NT2/D1 (cell line): ENCODE results near the gene DENND1B.

Experiments used
- DNase-seq: peaks from one replicate; pipeline ENCODE4 v3.0.0-alpha.2; 2011; ENCODE audit warnings: low read depth, low spot score
- H3K27me3 ChIP-seq: 2 replicates; pipeline ENCODE4 v1.6.0; 2011; ENCODE audit warnings: mild to moderate bottlenecking; ENCODE audit not compliant: insufficient read length, insufficient read depth
- H3K36me3 ChIP-seq: 2 replicates; pipeline ENCODE4 v1.6.1; 2011; ENCODE audit warnings: mild to moderate bottlenecking, low read length, mixed read lengths; ENCODE audit not compliant: insufficient read depth, insufficient read length
- H3K4me1 ChIP-seq: 2 replicates; pipeline ENCODE4 v1.5.1; 2011; ENCODE audit not compliant: insufficient read depth, insufficient read length
- H3K4me3 ChIP-seq: 2 replicates; pipeline ENCODE4 v1.5.1; 2011; ENCODE audit warnings: low read depth; ENCODE audit not compliant: insufficient read length
- H3K9ac ChIP-seq: 2 replicates; pipeline ENCODE4 v1.6.0; 2011; ENCODE audit warnings: low read depth; ENCODE audit not compliant: insufficient read length
- H3K9me3 ChIP-seq: 2 replicates; pipeline ENCODE4 v1.5.1; 2011; ENCODE audit warnings: mild to moderate bottlenecking, low read length; ENCODE audit not compliant: insufficient read depth
- SUZ12 ChIP-seq: IDR thresholded peaks from 2 replicates; pipeline ENCODE4 v1.6.1; 2011; ENCODE audit not compliant: insufficient read length, insufficient read depth; ENCODE audit errors: extremely low read depth
- YY1 ChIP-seq: IDR thresholded peaks from 2 replicates; pipeline ENCODE4 v1.6.1; 2011; ENCODE audit not compliant: insufficient read length, insufficient read depth
- ZNF274 ChIP-seq: IDR thresholded peaks from 2 replicates; pipeline ENCODE4 v1.6.1; 2011; ENCODE audit warnings: mild to moderate bottlenecking, low read depth, low read length

DENND1B gene

DNA sequence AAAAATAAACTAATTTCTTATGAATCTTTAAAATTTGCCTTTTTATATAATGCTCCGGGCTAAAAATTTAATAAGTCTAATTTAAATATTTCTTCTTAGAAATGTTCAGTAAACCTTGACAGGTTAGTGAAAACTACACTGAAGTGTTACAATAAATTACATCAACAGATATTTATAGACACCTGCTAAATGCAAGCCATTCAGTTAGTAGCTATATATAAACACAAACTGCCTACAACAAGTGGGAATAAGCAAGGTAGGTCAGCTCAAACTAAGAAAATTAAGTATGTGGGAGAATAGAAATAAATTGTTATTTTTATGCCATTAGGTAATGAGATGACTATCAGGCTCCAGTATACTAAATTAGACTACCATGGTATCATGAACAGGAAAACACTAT lies 215.6 kb downstream of the DENND1B start:
- no peak for TF ChIP-seq ZNF274
- TF ChIP-seq SUZ12 = no peak
- no peak for TF ChIP-seq YY1
- H3K36me3 ChIP-seq = no peaks in the 10 kb centered on the region

DNA sequence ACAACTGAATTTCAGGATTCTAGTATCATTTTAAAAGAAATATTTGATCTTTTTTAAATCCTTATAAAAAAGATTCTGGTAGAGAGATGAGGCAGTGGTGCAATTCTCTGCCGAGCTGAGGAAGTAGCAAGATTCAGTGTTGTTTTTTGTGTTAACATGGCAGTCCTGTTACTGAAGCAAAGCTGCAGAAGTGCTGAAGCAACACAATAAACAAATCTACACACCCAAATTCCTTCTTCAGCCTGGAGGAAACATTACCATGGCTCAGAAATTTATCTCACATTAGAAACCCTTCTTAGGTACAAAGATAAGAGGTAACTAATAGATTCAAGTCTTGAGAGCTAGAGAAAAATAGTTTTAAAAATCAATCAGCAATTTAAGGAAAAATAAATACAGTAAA lies 216.0 kb downstream of the DENND1B start:
- H3K4me1 ChIP-seq = no peaks in the 10 kb centered on the region
- no peaks in the 10 kb centered on the region for H3K9me3 ChIP-seq
- H3K4me3 ChIP-seq = no peak overlapping the region
- H3K9ac ChIP-seq = no peak overlapping the region
- H3K27me3 ChIP-seq = no peaks in the 10 kb centered on the region
- H3K36me3 ChIP-seq = no peaks in the 10 kb centered on the region
- no peak for DNase-seq
- TF ChIP-seq ZNF274 (no peak), SUZ12 (no peak), YY1 (no peak)

More for the DNA sequence above, 215.6 kb downstream of the DENND1B start:
- H3K4me3 ChIP-seq = no peak overlapping the region
- H3K27me3 ChIP-seq = no peaks in the 10 kb centered on the region
- no peak for DNase-seq
- H3K9ac ChIP-seq = no peak overlapping the region
- H3K4me1 ChIP-seq = no peaks in the 10 kb centered on the region
- no peaks in the 10 kb centered on the region for H3K9me3 ChIP-seq

DNA sequence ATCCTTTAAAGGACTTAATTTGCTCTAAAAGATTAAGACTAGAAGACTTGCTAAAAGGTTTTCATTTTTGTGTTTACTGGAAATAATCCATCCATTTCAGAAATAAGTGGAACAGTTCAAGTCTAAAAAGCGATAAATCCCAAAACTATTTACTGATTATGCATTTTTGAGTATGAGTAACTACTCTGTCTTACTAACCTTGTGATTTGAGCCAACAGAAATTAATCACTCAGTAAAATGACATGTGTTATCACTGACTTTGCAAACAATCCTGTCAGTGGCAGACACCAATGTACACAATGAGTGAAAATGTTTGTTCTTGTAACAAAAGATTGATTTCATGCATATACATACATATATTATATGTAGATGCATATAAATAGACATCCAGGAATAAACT lies 218.0 kb downstream of the DENND1B start:
- no peak overlapping the region for H3K9ac ChIP-seq
- no peaks in the 10 kb centered on the region for H3K27me3 ChIP-seq
- H3K4me3 ChIP-seq = no peak overlapping the region
- no peak for DNase-seq
- H3K9me3 ChIP-seq = no peaks in the 10 kb centered on the region
- no peaks in the 10 kb centered on the region for H3K36me3 ChIP-seq
- H3K4me1 ChIP-seq = no peaks in the 10 kb centered on the region
- no peak for TF ChIP-seq YY1
- no peak for TF ChIP-seq ZNF274
- no peak for TF ChIP-seq SUZ12

DNA sequence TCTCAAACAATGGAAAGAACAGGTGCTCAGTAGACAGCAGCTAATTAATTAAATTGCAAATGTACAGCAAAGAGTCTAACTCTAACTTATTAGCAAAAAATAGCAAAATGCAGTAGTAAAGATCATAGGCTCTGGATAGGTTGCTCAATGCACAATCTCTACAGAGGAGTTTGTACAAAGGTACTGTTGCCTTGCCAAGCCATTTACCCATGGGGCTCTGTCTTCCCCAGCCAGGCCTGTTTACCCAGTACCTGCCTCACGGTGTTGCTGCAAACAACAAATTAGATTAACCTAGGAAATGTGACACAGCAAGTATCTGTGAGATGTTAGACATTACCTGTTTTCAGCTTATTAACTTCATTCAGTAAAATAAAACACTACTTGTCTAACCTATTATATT lies 222.0 kb downstream of the DENND1B start:
- no peaks in the 10 kb centered on the region for H3K27me3 ChIP-seq
- no peaks in the 10 kb centered on the region for H3K9me3 ChIP-seq
- no peaks in the 10 kb centered on the region for H3K4me1 ChIP-seq
- TF ChIP-seq SUZ12 (no peak), YY1 (no peak), ZNF274 (no peak)
- DNase-seq = no peak
- no peaks in the 10 kb centered on the region for H3K36me3 ChIP-seq
- no peak overlapping the region for H3K4me3 ChIP-seq
- H3K9ac ChIP-seq = no peak overlapping the region

DNA sequence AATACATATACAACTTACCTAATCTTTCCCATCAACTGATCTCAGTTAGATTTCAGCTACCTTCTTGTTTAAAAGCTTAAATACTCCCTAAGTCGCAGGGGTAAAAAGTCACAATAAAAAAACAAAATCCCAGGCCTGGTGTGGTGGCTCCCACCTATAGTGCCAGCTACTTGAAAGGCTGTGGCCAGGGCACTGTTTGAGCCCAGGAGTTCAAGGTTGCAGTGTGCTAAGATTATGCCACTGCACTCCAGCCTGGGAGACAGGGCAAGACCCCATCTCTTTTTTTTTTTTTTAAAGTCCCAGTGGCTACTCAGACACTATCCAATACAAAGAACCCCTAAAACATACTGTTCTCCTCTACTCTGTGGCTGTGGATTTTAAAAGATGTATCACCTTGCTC lies 228.3 kb downstream of the DENND1B start:
- DNase-seq = no peak
- no peaks in the 10 kb centered on the region for H3K4me1 ChIP-seq
- H3K9ac ChIP-seq = no peak overlapping the region
- no peak for TF ChIP-seq ZNF274
- TF ChIP-seq YY1 = no peak
- TF ChIP-seq SUZ12 = no peak
- H3K36me3 ChIP-seq = no peaks in the 10 kb centered on the region
- no peaks in the 10 kb centered on the region for H3K9me3 ChIP-seq
- no peaks in the 10 kb centered on the region for H3K27me3 ChIP-seq
- H3K4me3 ChIP-seq = no peak overlapping the region

- DNase-seq = no peak
- Histone ChIP-seq H3K27me3 (no peaks in the 10 kb centered on the region), H3K9ac (no peak overlapping the region), H3K4me3 (no peak overlapping the region), H3K36me3 (no peaks in the 10 kb centered on the region), H3K9me3 (no peaks in the 10 kb centered on the region), H3K4me1 (no peaks in the 10 kb centered on the region)
- no peak for TF ChIP-seq SUZ12
- no peak for TF ChIP-seq ZNF274
- TF ChIP-seq YY1 = no peak
Measured at GRCh38 chr1:197544553-197544952, 230.7 kb downstream of the DENND1B start.

DNA sequence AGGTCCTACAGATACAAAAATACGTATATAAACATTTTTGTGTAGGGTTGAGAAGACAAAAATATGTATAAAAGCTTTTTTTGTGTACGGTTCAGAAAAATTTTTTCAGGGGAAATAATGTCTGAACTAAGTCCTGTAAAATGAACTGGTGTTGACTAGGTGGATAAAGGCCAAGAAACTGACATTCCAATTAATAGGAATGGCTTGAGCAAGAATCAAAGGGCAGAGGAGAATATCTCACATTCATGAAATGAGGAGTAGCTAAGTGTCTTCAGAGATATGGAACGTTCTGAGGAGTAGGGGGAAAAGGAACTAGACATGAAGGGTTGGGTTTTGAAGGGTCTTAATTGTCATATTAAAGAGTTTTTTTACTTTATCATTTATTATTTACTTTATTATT lies 231.2 kb downstream of the DENND1B start:
- Histone ChIP-seq H3K4me1 (no peaks in the 10 kb centered on the region), H3K36me3 (no peaks in the 10 kb centered on the region), H3K9ac (no peak overlapping the region), H3K9me3 (no peaks in the 10 kb centered on the region), H3K27me3 (no peaks in the 10 kb centered on the region), H3K4me3 (no peak overlapping the region)
- DNase-seq = no peak
- no peak for TF ChIP-seq ZNF274

- no peaks in the 10 kb centered on the region for H3K4me1 ChIP-seq
- DNase-seq = no peak
- no peak overlapping the region for H3K9ac ChIP-seq
- H3K4me3 ChIP-seq = no peak overlapping the region
- H3K36me3 ChIP-seq = no peaks in the 10 kb centered on the region
- no peak for TF ChIP-seq ZNF274
- no peak for TF ChIP-seq SUZ12
- TF ChIP-seq YY1 = no peak
- no peaks in the 10 kb centered on the region for H3K27me3 ChIP-seq
- H3K9me3 ChIP-seq = no peaks in the 10 kb centered on the region
Measured at GRCh38 chr1:197541411-197541810, 233.9 kb downstream of the DENND1B start.
